ENCODE measurements around the gene LIX1L.

LIX1L gene

GRCh38 chr1:145889722-145890121 lies 68.1 kb downstream of the LIX1L start:
- TF ChIP-seq CTCF (IDR thresholded peaks at IDR 0.05): no peak

GRCh38 chr1:145887631-145888030 lies 70.2 kb downstream of the LIX1L start:
- TF ChIP-seq CTCF (IDR thresholded peaks at IDR 0.05): no peak

GRCh38 chr1:145886816-145887215 lies 71.0 kb downstream of the LIX1L start:
- no peak for TF ChIP-seq CTCF (IDR thresholded peaks at IDR 0.05)

- no peak for TF ChIP-seq CTCF (IDR thresholded peaks at IDR 0.05)
These were observed 71.4 kb downstream of the LIX1L start for GRCh38 chr1:145886390-145886789.

GRCh38 chr1:145885738-145886287 lies 72.0 kb downstream of the LIX1L start, which contains the start of gene ANKRD35:
ANKRD35 (minus strand) TSS chr1:145885866; CDS start chr1:145885758, 108 bp downstream.
- no peak for TF ChIP-seq CTCF (IDR thresholded peaks at IDR 0.05)

GRCh38 chr1:145884675-145885074 lies 73.1 kb downstream of the LIX1L start:
- TF ChIP-seq CTCF (IDR thresholded peaks at IDR 0.05): no peak
